ENCODE results near the gene DAZL.

DAZL gene

GRCh38 chr3:16543242-16543864 is 61.9 kb downstream of the DAZL start:
- DNase-seq (ENCODE audit: low read depth): no peak

GRCh38 chr3:16538507-16538906 is 66.7 kb downstream of the DAZL start:
- no peak for DNase-seq (ENCODE audit: low read depth)

- no peak for DNase-seq (ENCODE audit: low read depth)
Measured at GRCh38 chr3:16536996-16537395, 68.2 kb downstream of the DAZL start.
